H1 (cell line): ENCODE data around the gene DDB1.
"Not testable (repeated sequence)": the region's sequence is repeated elsewhere in the genome, so short reads cannot be mapped to it uniquely, and the experiment has no call there.

Experiments used
- ATF2 ChIP-seq: IDR thresholded peaks from 2 replicates; pipeline ENCODE4 v1.6.1; 2012; ENCODE audit warnings: low read length, inconsistent platforms
- CREB1 ChIP-seq: IDR thresholded peaks from 2 replicates; pipeline ENCODE4 v1.6.1; 2012; ENCODE audit warnings: inconsistent platforms
- CTCF ChIP-seq, 3 experiments: IDR thresholded peaks; 1 replicate in 2 of 3; 2 replicates in 1 of 3; pipeline versions ENCODE4 v1.5.1 to v1.6.1; 2011; ENCODE audit warnings: low read length in 3 of 3, mild to moderate bottlenecking in 3 of 3, inconsistent platforms in 2 of 3, low read depth in 1 of 3, moderate library complexity in 1 of 3; ENCODE audit not compliant: insufficient read depth in 1 of 3; ENCODE audit errors: control extremely low read depth in 1 of 3
- GABPA ChIP-seq: IDR thresholded peaks from 2 replicates; pipeline ENCODE4 v1.6.1; 2011; ENCODE audit warnings: mild to moderate bottlenecking, low read length, moderate library complexity, borderline replicate concordance; ENCODE audit not compliant: insufficient read depth
- GTF2F1 ChIP-seq: IDR thresholded peaks from 2 replicates; pipeline ENCODE4 v1.6.1; 2012; ENCODE audit warnings: low read depth, low read length, improper control_type of control experiment, borderline replicate concordance
- JUN ChIP-seq: IDR thresholded peaks from 2 replicates; pipeline ENCODE4 v1.6.1; 2011; ENCODE audit warnings: low read depth, mild to moderate bottlenecking, improper control_type of control experiment, low read length
- MAFK ChIP-seq: IDR thresholded peaks from 2 replicates; pipeline ENCODE4 v1.6.1; 2012; ENCODE audit warnings: low read depth, mild to moderate bottlenecking, improper control_type of control experiment, low read length
- MAX ChIP-seq: IDR thresholded peaks from 2 replicates; pipeline ENCODE4 v1.6.1; 2012; ENCODE audit warnings: inconsistent platforms
- POLR2A ChIP-seq, 2 experiments: IDR thresholded peaks; 1 replicate in 1 of 2; 2 replicates in 1 of 2; pipeline ENCODE4 v1.6.1; 2011; ENCODE audit warnings: low read depth in 2 of 2, low read length in 2 of 2, mild to moderate bottlenecking in 2 of 2; ENCODE audit errors: control extremely low read depth in 1 of 2
- POLR2AphosphoS5 ChIP-seq: IDR thresholded peaks from 2 replicates; pipeline ENCODE4 v1.6.1; 2011; ENCODE audit warnings: low read depth, low read length
- POU5F1 ChIP-seq: IDR thresholded peaks from 2 replicates; pipeline ENCODE4 v1.6.1; 2011; ENCODE audit warnings: low read depth, mild to moderate bottlenecking, low read length, moderate library complexity
- SIRT6 ChIP-seq: IDR thresholded peaks from one replicate; pipeline ENCODE4 v1.7.1; 2012; ENCODE audit warnings: low read length, inconsistent platforms
- USF2 ChIP-seq: IDR thresholded peaks from 2 replicates; pipeline ENCODE4 v1.6.1; 2011; ENCODE audit warnings: low read length, improper control_type of control experiment

GRCh38 chr11:61250796-61251765 is 81.8 kb downstream of the DDB1 start:
- TF ChIP-seq GABPA; POLR2A (IDR thresholded peaks at IDR 0.05; ENCODE audit: control extremely low read depth in 1 of 2, low read depth in 2 of 2, low read length in 2 of 2); MAX; POLR2AphosphoS5; USF2; SIRT6; POU5F1; JUN; CTCF (IDR thresholded peaks at IDR 0.05; ENCODE audit: control extremely low read depth in 1 of 3, insufficient read depth in 1 of 3, low read depth in 1 of 3, low read length in 3 of 3); ATF2; CREB1; GTF2F1; MAFK: not testable (repeated sequence)
